ENCODE results near the gene PLCB3.

DNA sequence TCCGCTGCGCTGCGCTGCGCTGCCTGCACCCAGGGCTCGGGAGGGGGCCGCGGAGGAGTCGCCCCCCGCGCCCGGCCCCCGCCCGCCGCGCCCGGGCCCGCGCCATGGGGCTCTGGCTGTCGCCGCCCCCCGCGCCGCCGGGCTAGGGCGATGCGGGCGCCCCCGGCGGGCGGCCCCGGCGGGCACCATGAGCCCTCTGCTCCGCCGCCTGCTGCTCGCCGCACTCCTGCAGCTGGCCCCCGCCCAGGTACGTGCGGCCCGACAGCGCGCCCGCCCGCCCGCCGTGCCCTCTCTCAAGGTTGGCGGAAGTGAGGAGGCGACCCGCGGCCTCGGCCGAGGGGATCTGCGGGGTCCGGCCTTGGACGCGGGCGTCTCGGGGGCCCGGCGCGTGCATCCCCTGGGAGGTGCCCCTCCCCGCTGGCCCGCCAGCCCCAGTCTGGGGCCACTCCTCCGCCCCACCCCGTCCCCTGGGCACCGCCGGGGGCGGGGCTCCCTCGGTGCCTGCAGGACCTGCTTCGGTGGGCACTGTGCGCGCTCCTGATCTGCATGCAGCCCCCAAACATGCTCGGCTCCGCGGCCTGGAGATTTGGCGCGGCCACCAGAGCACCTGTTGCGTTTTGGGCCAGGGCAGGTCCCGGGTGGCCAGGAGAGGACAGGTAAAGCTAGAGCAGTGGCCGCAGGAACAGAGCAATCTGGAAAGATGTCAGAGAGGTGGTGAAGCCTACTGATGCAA lies 16.5 kb upstream of the PLCB3 start:
- TF ChIP-seq POLR2A (IDR thresholded peaks at IDR 0.05): peak; percentile 42
- TF ChIP-seq, protein P1, sequence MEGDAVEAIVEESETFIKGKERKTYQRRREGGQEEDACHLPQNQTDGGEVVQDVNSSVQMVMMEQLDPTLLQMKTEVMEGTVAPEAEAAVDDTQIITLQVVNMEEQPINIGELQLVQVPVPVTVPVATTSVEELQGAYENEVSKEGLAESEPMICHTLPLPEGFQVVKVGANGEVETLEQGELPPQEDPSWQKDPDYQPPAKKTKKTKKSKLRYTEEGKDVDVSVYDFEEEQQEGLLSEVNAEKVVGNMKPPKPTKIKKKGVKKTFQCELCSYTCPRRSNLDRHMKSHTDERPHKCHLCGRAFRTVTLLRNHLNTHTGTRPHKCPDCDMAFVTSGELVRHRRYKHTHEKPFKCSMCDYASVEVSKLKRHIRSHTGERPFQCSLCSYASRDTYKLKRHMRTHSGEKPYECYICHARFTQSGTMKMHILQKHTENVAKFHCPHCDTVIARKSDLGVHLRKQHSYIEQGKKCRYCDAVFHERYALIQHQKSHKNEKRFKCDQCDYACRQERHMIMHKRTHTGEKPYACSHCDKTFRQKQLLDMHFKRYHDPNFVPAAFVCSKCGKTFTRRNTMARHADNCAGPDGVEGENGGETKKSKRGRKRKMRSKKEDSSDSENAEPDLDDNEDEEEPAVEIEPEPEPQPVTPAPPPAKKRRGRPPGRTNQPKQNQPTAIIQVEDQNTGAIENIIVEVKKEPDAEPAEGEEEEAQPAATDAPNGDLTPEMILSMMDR (IDR thresholded peaks at IDR 0.05): no peak
